Epithelial cell of prostate (primary cell): ENCODE results near the gene TAX1BP3.

ENCODE experiments used
- DNase-seq: peaks from one replicate; pipeline ENCODE4 v3.0.0-alpha.2; 2011; ENCODE audit warnings: low read depth, low spot score
- H3K27ac ChIP-seq: fragments of 450-650 bp; 2 replicates; pipeline ENCODE4 v1.5.1; 2017; ENCODE audit warnings: mild to moderate bottlenecking

TAX1BP3 gene

GRCh38 chr17:3689262-3690093 is 21.1 kb upstream of the TAX1BP3 start:
- H3K27ac ChIP-seq: no peak overlapping the region
- no peak for DNase-seq

GRCh38 chr17:3688852-3689261 is 20.5 kb upstream of the TAX1BP3 start:
- no peak for DNase-seq
- no peak overlapping the region for H3K27ac ChIP-seq

GRCh38 chr17:3688027-3688553 is 19.7 kb upstream of the TAX1BP3 start:
- no peak overlapping the region for H3K27ac ChIP-seq

GRCh38 chr17:3685174-3685573 is 16.8 kb upstream of the TAX1BP3 start:
- H3K27ac ChIP-seq: no peak overlapping the region
- DNase-seq: no peak

More at GRCh38 chr17:3688027-3688553, 19.7 kb upstream of the TAX1BP3 start:
- no peak for DNase-seq

DNA sequence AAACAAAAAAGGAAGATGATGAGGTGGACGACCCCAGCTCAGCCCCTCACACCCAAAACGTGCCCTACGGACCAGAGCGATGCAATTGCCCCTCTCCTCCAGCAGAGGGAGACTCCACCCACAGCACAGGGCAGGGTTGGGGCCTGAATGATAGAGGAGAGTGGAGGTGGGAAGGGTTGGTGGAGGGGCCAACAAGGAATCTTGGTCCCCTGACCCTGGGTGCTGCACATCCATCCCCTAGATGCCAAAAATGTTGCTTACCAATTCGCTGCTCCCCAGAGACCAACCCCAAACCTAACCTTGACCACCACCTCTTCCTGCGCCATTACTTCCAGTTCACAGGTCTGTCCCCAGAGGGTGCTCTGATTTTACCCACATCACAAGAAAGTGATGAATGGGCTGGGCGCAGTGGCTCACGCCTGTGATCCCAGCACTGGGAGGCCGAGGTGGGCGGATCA is 14.7 kb upstream of the TAX1BP3 start:
- DNase-seq: no peak
- no peak overlapping the region for H3K27ac ChIP-seq

GRCh38 chr17:3682033-3682432 is 13.7 kb upstream of the TAX1BP3 start:
- H3K27ac ChIP-seq: no peak overlapping the region
- DNase-seq: no peak

DNA sequence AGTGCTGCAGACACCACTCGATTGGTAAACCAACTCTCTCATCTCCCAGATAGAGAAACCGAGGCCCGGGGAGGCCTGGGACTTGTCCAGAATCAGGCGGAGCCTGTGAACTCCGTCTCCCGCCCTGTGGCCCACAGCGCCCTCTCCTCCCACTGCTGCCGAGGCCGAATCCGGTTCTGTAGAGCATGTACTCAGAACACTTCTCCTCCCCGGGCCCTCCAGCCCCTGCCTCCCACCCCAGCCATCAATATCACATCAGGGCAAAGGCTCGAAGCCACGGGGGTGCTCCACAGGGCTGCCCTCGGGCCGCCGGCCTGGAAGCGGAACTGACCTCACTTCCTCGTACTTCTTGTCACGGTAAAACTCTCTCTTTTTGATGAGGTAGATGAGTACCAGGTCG is 13.2 kb upstream of the TAX1BP3 start:
- H3K27ac ChIP-seq: no peak overlapping the region
- no peak for DNase-seq

GRCh38 chr17:3681057-3681456 is 12.7 kb upstream of the TAX1BP3 start:
- DNase-seq: no peak
- H3K27ac ChIP-seq: no peak overlapping the region

DNA sequence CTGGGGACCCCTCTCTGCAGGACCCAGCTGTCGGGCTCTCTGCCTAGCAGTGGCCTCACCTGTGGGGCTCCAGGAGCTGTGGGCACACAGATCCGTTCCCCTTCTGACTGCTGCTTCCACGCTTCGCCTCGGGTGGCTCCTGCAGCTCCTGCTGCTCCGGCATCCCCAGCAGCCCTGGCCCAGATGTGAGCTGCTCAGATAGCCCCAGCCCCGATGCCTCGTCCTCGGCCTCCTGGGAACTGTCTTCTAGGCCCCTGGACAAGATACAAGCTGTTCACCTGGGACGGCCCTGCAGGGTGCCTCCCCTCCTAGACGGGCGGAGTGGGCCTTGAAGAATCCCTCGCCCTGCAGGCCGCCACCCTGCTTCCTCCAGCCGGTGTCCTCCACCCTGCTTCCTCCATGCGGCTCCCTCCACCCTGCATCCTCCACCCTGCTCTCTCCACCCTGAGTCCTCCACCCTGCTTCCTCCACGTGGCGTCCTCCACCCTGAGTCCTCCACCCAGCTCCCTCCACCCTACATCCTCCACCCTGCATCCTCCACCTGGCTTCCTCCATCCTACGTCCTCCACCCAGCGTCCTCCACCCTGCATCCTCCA is 11.3 kb upstream of the TAX1BP3 start:
- H3K27ac ChIP-seq: no peak overlapping the region
- no peak for DNase-seq

DNA sequence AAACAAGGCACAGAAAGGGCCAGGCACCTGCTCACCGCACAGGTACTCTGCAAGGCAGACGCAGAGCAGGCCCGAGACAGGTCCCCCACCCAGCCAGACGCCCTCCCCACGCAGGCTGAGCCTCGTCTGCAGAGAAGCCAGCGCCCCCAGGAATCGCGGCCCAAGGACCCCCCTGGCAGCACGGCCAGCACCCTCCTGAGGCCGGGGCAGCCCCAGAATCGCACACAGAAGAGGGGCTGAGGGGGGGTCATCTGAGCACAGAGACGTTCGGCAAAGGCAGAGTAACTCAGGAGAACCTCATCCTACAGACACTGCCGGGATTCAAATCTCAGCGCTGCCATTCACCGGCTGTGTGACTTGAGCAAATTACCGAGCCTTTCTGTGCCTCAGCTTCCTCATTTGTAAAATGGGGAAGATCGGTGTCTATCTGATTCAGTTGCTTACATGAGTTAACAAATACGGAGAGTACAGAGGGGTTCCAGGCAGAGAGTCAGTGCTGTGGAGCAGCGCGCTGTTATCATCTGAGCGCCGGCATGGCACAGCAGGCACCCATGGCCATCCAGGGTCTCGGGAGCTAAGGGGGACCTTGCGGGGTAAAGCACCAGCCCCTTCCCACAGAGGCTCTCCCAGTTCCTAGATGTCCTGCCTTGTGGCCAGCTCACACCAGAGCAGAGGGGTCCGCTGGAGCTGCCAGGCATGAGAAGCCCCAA is 10.6 kb upstream of the TAX1BP3 start:
- H3K27ac ChIP-seq: no peak overlapping the region
- no peak for DNase-seq

- no peak for DNase-seq
- no peak overlapping the region for H3K27ac ChIP-seq
Measured at GRCh38 chr17:3678095-3678820, 9.9 kb upstream of the TAX1BP3 start.

- DNase-seq: no peak
- no peak overlapping the region for H3K27ac ChIP-seq
Measured at GRCh38 chr17:3675886-3676285, 7.5 kb upstream of the TAX1BP3 start.

GRCh38 chr17:3672571-3672970 is 4.2 kb upstream of the TAX1BP3 start:
- DNase-seq: no peak
- no peak overlapping the region for H3K27ac ChIP-seq

- no peak overlapping the region for H3K27ac ChIP-seq
- DNase-seq: no peak
Measured at GRCh38 chr17:3669548-3669947, 1.2 kb upstream of the TAX1BP3 start.

DNA sequence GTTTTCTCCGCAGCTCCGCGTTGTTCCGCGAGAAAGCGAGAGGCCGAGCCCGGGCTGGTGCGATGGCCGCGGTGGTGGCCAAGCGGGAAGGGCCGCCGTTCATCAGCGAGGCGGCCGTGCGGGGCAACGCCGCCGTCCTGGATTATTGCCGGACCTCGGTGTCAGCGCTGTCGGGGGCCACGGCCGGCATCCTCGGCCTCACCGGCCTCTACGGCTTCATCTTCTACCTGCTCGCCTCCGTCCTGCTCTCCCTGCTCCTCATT is 638 bp upstream of the TAX1BP3 start:
- peak overlapping the region; percentile 97 for H3K27ac ChIP-seq
- DNase-seq: no peak

DNA sequence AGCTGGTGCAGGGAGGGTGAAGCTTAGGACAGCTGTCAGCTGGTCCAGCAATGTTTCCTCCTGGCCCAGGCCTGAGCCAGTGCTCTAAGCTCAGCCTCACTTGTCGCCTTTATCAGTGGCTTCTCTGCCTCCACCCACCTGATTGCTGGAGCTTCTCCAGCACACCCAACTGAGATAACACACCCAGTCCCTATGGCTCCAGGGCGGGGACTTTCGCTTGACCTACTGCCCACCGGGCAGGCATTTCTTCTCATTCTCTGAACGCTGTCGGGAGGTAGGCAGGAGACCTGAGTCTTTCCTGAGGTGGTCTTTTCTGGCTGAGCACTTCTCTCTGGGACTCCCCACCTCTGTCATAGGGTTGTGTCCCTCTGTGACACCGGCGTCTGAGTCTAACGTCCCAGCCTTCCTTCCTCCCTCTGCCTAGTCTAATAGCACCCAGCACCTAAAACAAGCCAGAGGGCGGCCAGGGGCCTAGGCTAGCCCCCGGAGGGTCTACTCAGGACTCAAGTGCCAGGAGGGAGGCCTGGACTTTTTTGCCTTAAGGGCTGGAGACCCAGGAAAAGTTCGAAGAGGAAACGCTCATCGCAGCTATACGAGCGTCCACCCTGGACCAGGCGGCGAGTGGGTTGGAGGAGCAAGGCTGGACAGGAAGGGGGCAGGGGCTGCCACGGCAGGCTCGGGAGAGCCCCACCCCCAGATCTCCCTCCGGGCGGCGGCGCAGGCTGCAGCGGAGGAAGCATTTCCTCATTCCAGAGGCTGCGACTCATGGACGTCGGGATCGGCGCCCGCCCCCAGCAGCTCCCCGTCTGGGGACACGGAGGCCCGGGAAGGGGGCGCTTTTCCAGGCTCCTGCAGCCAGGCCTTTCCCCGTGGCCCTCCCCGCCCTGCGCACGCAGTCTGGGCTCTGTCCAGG is 756 bp downstream of the TAX1BP3 start:
- DNase-seq: peak; percentile 56
- peak overlapping the region; percentile 97 for H3K27ac ChIP-seq

DNA sequence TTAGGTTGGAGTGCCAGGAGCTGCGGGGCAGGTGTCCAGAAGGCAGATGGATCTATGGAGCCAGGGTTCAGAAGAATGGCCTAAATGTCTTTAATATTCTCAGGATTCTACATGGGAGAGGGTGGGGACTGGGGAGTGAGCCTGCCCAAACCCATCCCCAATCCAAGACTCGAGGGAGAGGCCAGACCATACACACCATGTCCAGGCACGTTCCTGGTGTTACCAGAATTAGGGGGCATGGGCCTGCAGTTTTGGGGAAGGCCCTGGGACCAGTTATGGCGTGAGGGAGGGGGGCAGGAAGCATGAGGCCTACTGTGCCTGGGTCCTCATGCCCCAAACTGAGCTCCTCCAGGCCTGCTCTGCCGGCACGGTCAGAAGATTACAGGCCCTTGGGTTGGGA is 1.9 kb downstream of the TAX1BP3 start:
- DNase-seq: no peak
- H3K27ac ChIP-seq: peak overlapping the region; percentile 97

DNA sequence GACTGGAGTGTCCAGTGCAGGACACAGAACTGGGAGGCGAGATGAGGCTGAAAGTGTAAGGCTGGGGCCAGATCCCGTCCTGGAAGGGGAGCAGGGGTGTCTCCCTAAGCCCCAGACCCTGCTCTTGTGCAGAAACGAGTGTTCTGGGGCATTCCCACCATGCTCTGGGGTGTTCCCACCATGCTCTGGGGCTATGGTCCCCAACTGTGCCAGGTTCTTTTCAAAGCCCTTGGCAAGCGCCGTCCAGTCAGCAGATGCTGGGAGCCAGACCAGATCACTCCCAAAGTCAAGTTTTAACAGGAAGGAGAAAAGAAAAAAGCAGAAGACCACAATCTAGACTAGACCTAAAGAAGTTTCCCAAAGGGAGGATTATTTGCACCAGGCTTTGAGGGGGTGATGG is 2.5 kb downstream of the TAX1BP3 start:
- no peak for DNase-seq
- peak overlapping the region; percentile 97 for H3K27ac ChIP-seq
